GM23338 (cell line): ENCODE data around the gene EHMT2.

Experiments
- CREB1 ChIP-seq: fragments of 250-450 bp; sonication (Bioruptor Pico); IDR thresholded peaks from 2 replicates; pipeline ENCODE4 v1.5.0; 2020; ENCODE audit warnings: low read depth, mild to moderate bottlenecking, moderate library complexity
- CTCF ChIP-seq, 2 experiments: fragments of 200-600 bp in 1 of 2; sonication (generic) in 1 of 2; conservative IDR thresholded peaks; 2 replicates each; pipeline versions ENCODE4 v1.5.1 to v1.6.1; 2016 to 2017; ENCODE audit warnings: antibody characterized with exemption in 2 of 2, low read depth in 2 of 2, mild to moderate bottlenecking in 2 of 2, moderate library complexity in 1 of 2
- EZH2 ChIP-seq: fragments of 200-600 bp; sonication (generic); IDR thresholded peaks from one replicate; pipeline ENCODE4 v1.8.0; 2017; ENCODE audit warnings: antibody characterized with exemption, mild to moderate bottlenecking, low read depth; ENCODE audit not compliant: unreplicated experiment
- EZH2phosphoT487 ChIP-seq: fragments of 200-600 bp; sonication (generic); IDR thresholded peaks from one replicate; pipeline ENCODE4 v1.8.1; 2018; ENCODE audit warnings: antibody characterized with exemption; ENCODE audit not compliant: unreplicated experiment
- NANOG ChIP-seq: IDR thresholded peaks from 2 replicates; pipeline ENCODE4 v1.6.1; 2016; ENCODE audit warnings: antibody characterized with exemption, borderline replicate concordance
- POLR2AphosphoS5 ChIP-seq: IDR thresholded peaks from 2 replicates; pipeline ENCODE4 v1.6.1; 2016; ENCODE audit warnings: antibody characterized with exemption, low read depth
- ZNF331 ChIP-seq: fragments of 250-450 bp; sonication (Bioruptor Pico); IDR thresholded peaks from 2 replicates; pipeline ENCODE4 v1.5.0; 2020; ENCODE audit warnings: low read depth, mild to moderate bottlenecking, moderate library complexity
- TF ChIP-seq, protein P1 (sequence below): IDR thresholded peaks from one replicate; pipeline ENCODE4 v1.6.1; 2018; ENCODE audit warnings: antibody characterized with exemption; ENCODE audit not compliant: unreplicated experiment
- TF ChIP-seq, protein P2 (sequence below): IDR thresholded peaks from 2 replicates; pipeline ENCODE4 v1.6.1; 2016; ENCODE audit warnings: antibody characterized with exemption

DNA sequence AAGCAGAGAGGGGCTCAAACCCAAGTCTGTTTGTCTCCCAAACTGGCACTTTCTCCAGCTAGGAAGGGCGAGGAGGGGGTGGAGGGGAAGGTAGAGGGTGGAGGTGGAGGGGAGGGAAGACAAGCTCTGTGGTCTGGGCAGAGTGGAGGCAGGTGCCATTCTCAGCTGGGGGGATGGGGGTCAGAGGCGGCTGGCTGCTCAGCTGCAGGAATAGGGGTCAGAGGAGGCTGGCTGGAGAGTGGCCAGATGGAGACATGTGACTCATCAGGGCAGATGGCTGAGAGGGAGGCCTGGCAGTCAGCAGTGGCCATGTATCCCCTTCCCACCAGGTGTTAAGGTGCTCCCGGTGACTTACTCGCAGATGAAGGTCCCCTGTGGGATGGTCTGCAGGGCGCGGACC lies 15.2 kb downstream of the EHMT2 start:
- no peak for TF ChIP-seq CTCF (conservative IDR thresholded peaks at IDR 0.05; ENCODE audit: low read depth in 2 of 2)
- TF ChIP-seq, protein P1, sequence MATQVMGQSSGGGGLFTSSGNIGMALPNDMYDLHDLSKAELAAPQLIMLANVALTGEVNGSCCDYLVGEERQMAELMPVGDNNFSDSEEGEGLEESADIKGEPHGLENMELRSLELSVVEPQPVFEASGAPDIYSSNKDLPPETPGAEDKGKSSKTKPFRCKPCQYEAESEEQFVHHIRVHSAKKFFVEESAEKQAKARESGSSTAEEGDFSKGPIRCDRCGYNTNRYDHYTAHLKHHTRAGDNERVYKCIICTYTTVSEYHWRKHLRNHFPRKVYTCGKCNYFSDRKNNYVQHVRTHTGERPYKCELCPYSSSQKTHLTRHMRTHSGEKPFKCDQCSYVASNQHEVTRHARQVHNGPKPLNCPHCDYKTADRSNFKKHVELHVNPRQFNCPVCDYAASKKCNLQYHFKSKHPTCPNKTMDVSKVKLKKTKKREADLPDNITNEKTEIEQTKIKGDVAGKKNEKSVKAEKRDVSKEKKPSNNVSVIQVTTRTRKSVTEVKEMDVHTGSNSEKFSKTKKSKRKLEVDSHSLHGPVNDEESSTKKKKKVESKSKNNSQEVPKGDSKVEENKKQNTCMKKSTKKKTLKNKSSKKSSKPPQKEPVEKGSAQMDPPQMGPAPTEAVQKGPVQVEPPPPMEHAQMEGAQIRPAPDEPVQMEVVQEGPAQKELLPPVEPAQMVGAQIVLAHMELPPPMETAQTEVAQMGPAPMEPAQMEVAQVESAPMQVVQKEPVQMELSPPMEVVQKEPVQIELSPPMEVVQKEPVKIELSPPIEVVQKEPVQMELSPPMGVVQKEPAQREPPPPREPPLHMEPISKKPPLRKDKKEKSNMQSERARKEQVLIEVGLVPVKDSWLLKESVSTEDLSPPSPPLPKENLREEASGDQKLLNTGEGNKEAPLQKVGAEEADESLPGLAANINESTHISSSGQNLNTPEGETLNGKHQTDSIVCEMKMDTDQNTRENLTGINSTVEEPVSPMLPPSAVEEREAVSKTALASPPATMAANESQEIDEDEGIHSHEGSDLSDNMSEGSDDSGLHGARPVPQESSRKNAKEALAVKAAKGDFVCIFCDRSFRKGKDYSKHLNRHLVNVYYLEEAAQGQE: no peak
- no peak for TF ChIP-seq POLR2AphosphoS5
- TF ChIP-seq EZH2: no peak
- TF ChIP-seq EZH2phosphoT487: no peak
- TF ChIP-seq CREB1: no peak
- TF ChIP-seq NANOG: no peak
- TF ChIP-seq ZNF331 (CRISPR knock-in tag): no peak
- TF ChIP-seq, protein P2, sequence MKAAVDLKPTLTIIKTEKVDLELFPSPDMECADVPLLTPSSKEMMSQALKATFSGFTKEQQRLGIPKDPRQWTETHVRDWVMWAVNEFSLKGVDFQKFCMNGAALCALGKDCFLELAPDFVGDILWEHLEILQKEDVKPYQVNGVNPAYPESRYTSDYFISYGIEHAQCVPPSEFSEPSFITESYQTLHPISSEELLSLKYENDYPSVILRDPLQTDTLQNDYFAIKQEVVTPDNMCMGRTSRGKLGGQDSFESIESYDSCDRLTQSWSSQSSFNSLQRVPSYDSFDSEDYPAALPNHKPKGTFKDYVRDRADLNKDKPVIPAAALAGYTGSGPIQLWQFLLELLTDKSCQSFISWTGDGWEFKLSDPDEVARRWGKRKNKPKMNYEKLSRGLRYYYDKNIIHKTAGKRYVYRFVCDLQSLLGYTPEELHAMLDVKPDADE: no peak
